A673 (cell line): ENCODE results near the gene OR4D11.

Source experiments
- EZH2 ChIP-seq: fragments of 200-600 bp; sonication (generic); IDR thresholded peaks from 2 replicates; pipeline ENCODE4 v1.6.1; 2017; ENCODE audit warnings: borderline replicate concordance, low read depth, mild to moderate bottlenecking, mixed read lengths, antibody characterized with exemption, low read length; ENCODE audit not compliant: poor library complexity, severe bottlenecking
- TF ChIP-seq, protein P1 (sequence below): fragments of 300-800, 200-600 bp; sonication (generic); conservative IDR thresholded peaks from 2 replicates; pipeline ENCODE4 v1.5.1; 2017; ENCODE audit warnings: low read depth, mild to moderate bottlenecking, antibody characterized with exemption, low read length, moderate library complexity, mixed read lengths

DNA sequence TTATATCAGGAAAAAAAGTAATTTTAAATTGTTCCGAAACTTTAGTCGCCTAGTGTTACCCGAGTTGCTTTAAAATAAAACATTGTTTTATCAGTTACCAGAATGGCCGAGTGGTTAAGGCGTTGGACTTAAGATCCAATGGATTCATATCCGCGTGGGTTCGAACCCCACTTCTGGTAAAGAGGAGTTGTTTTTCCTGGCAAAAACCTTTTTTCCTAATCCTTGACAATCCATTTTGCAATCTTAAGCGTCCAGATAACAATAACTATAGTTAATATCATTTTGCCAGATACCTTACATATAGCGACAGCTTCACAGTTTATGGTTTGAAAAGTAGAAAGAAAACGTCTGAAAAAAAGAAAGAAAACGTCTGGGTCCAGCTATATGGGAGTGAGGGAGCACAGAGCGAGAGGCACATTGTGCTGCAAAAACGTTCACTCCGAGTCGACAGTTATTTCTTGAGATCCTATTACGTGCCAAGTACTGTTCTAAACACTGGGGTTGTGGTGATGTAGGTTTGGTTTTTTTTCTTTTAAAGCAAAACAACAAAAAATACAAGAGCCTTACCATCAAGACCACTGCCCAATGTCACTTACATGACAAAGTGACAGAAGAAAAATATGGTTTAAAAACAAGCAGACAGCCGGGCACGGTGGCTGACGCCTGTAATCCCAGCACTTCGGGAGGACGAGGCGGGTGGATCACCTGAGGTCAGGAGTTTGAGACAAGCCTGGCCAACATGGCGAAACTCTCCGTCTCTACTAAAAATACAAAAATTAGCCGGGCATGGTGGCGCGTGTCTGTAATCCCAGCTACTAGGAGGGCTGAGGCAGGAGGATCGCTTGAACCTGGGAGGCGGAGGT, 48.5 kb downstream of the OR4D11 start:
- TF ChIP-seq, protein P1, sequence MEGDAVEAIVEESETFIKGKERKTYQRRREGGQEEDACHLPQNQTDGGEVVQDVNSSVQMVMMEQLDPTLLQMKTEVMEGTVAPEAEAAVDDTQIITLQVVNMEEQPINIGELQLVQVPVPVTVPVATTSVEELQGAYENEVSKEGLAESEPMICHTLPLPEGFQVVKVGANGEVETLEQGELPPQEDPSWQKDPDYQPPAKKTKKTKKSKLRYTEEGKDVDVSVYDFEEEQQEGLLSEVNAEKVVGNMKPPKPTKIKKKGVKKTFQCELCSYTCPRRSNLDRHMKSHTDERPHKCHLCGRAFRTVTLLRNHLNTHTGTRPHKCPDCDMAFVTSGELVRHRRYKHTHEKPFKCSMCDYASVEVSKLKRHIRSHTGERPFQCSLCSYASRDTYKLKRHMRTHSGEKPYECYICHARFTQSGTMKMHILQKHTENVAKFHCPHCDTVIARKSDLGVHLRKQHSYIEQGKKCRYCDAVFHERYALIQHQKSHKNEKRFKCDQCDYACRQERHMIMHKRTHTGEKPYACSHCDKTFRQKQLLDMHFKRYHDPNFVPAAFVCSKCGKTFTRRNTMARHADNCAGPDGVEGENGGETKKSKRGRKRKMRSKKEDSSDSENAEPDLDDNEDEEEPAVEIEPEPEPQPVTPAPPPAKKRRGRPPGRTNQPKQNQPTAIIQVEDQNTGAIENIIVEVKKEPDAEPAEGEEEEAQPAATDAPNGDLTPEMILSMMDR: no peak
- no peak for TF ChIP-seq EZH2
